ENCODE measurements around the gene RBM47. TPM values are rescaled to one million over a fixed set of nuclear protein-coding genes. Genes with fewer than 3 reads are reported as not detected.

Gene RBM47
- total and polyA plus RNA-seq, 9 of the 15 experiments (the other 6 are each of a cell fraction or from before 2014, with no cell fraction given), result 1.4 to 6.4 (median 3.3) TPM

- no peak for TF ChIP-seq AFF1 (IDR thresholded peaks at IDR 0.05; ENCODE audit: low read depth in 1 of 2, partially characterized antibody in 2 of 2)
- no peak for TF ChIP-seq PCBP1 (IDR thresholded peaks at IDR 0.05; ENCODE audit: low read depth, low read length, poor library complexity, severe bottlenecking)
- no peak for TF ChIP-seq SAFB (IDR thresholded peaks at IDR 0.05; ENCODE audit: borderline replicate concordance, low read depth, low read length)
- TF ChIP-seq C11orf30 (IDR thresholded peaks at IDR 0.05; ENCODE audit: low read depth), result no peak
- TF ChIP-seq NELFE (IDR thresholded peaks at IDR 0.05; ENCODE audit: insufficient read depth, insufficient read length), result no peak
- TF ChIP-seq JUND (IDR thresholded peaks at IDR 0.05; ENCODE audit: borderline replicate concordance, low read depth, low read length), result peak; percentile 53; the same call in 1 of the 2 replicates
- TF ChIP-seq JUND (tag; IDR thresholded peaks at IDR 0.05; ENCODE audit: borderline replicate concordance, low read depth, low read length), result peak; percentile 56; the same call in 1 of the 3 replicates
- no peak for TF ChIP-seq SRSF7 (optimal IDR thresholded peaks at IDR 0.05; ENCODE audit: low read depth, low read length)
- peak; percentile 94 for TF ChIP-seq RBM25 (IDR thresholded peaks at IDR 0.05; ENCODE audit: low read depth, low read length, severe bottlenecking)
- no peak for TF ChIP-seq TGIF2 (CRISPR knock-in tag; IDR thresholded peaks at IDR 0.05)
- TF ChIP-seq FOXK2 (conservative IDR thresholded peaks at IDR 0.05 in 1 of 2, IDR thresholded peaks at IDR 0.05 in 1 of 2; ENCODE audit: low read depth in 2 of 2), result peak; percentile 52; a peak in 3 of 4 replicates
- no peak for TF ChIP-seq MXD1 (CRISPR knock-in tag; IDR thresholded peaks at IDR 0.05; ENCODE audit: borderline replicate concordance, poor library complexity, severe bottlenecking)
- TF ChIP-seq MCM2 (IDR thresholded peaks at IDR 0.05; ENCODE audit: low read depth), result no peak
- no peak for TF ChIP-seq ZNF239 (CRISPR knock-in tag; IDR thresholded peaks at IDR 0.05)
- peak; percentile 66; the same call in 1 of the 2 replicates for TF ChIP-seq ELF1 (tag; IDR thresholded peaks at IDR 0.05)
- TF ChIP-seq ATF2 (CRISPR knock-in tag; IDR thresholded peaks at IDR 0.05), result no peak
- peak; percentile 51 for TF ChIP-seq L3MBTL2 (IDR thresholded peaks at IDR 0.05)
- TF ChIP-seq IRF1 (CRISPR knock-in tag; IDR thresholded peaks at IDR 0.05; ENCODE audit: borderline replicate concordance), result no peak
- TF ChIP-seq THAP7 (CRISPR knock-in tag; IDR thresholded peaks at IDR 0.05), result no peak
Observed at GRCh38 chr4:40576651-40577480, 52.8 kb downstream of the RBM47 start (continued).
